DND-41 (cell line): ENCODE results near the gene HLA-DOA.

Experiments
- ATAC-seq: fragments of 200-7000 bp; cut with Tn5 transposase; 3 replicates; pipeline ENCODE4 v1.9.1; 2021; ENCODE audit warnings: low read depth; ENCODE audit not compliant: insufficient read depth
- DNase-seq: peaks from one replicate; pipeline ENCODE4 v3.0.0-alpha.2; 2020
- H2AFZ ChIP-seq: 2 replicates; pipeline ENCODE4 v1.6.0; 2012; ENCODE audit warnings: low read depth, low read length
- H3K27ac ChIP-seq: 2 replicates; pipeline ENCODE4 v1.5.1; 2012; ENCODE audit warnings: low read length, inconsistent platforms
- H3K27me3 ChIP-seq: fragments of 200-600 bp; sonication (generic); 2 replicates; pipeline ENCODE4 v1.6.0; 2012; ENCODE audit warnings: low read length, mild to moderate bottlenecking, inconsistent platforms; ENCODE audit not compliant: insufficient read depth, poor library complexity
- H3K36me3 ChIP-seq: 2 replicates; pipeline ENCODE4 v1.5.1; 2012; ENCODE audit warnings: low read length, inconsistent platforms; ENCODE audit not compliant: insufficient read depth
- H3K4me1 ChIP-seq: 2 replicates; pipeline ENCODE4 v1.5.1; 2012; ENCODE audit warnings: mild to moderate bottlenecking, low read length; ENCODE audit not compliant: insufficient read depth
- H3K4me2 ChIP-seq: 2 replicates; pipeline ENCODE4 v1.6.0; 2012; ENCODE audit warnings: mild to moderate bottlenecking, moderate library complexity, low read length, inconsistent platforms; ENCODE audit not compliant: insufficient read depth
- H3K4me3 ChIP-seq, 2 experiments: fragments of 200-600 bp in 1 of 2; shearing (Covaris generic) in 1 of 2; 2 replicates each; pipeline ENCODE4 v1.5.1; 2012 to 2016; ENCODE audit warnings: inconsistent platforms in 2 of 2, low read length in 2 of 2, mild to moderate bottlenecking in 2 of 2, low read depth in 1 of 2, moderate library complexity in 1 of 2
- H3K79me2 ChIP-seq: 2 replicates; pipeline ENCODE4 v1.6.0; 2012; ENCODE audit warnings: low read length, inconsistent platforms; ENCODE audit not compliant: insufficient read depth
- H3K9ac ChIP-seq: 2 replicates; pipeline ENCODE4 v1.6.0; 2012; ENCODE audit warnings: low read depth, mild to moderate bottlenecking, inconsistent platforms, low read length, moderate library complexity
- H3K9me3 ChIP-seq: 2 replicates; pipeline ENCODE4 v1.5.1; 2012; ENCODE audit warnings: low read length, moderate library complexity, mild to moderate bottlenecking, inconsistent platforms; ENCODE audit not compliant: insufficient read depth, severe bottlenecking
- H4K20me1 ChIP-seq: 2 replicates; pipeline ENCODE4 v1.6.0; 2012; ENCODE audit warnings: low read length; ENCODE audit not compliant: insufficient read depth
- EZH2 ChIP-seq: IDR thresholded peaks from 3 replicates; pipeline ENCODE4 v1.6.1; 2012; ENCODE audit warnings: borderline replicate concordance, low read depth, mild to moderate bottlenecking, moderate library complexity, low read length, inconsistent platforms; ENCODE audit not compliant: severe bottlenecking
- TF ChIP-seq, protein P1 (sequence below): IDR thresholded peaks from 2 replicates; pipeline ENCODE4 v1.5.1; 2012; ENCODE audit warnings: borderline replicate concordance, low read length, moderate library complexity, mild to moderate bottlenecking; ENCODE audit not compliant: poor library complexity, severe bottlenecking; ENCODE audit errors: extremely low read depth

The HLA-DOA gene

GRCh38 chr6:32973144-32974015 lies 36.0 kb downstream of the HLA-DOA start:
- Histone ChIP-seq H3K4me3 (peak overlapping the region; percentile 46 to 84), H3K27ac (peak overlapping the region; percentile 86), H4K20me1 (peaks cover 62% of the 10 kb centered on the region), H3K4me1 (peaks cover 40% of the 10 kb centered on the region), H3K36me3 (peaks cover 76% of the 10 kb centered on the region), H3K9ac (peak overlapping the region; percentile 88), H3K9me3 (no peaks in the 10 kb centered on the region), H3K4me2 (peak overlapping the region; percentile 82), H2AFZ (no peak overlapping the region), H3K79me2 (peaks cover 92% of the 10 kb centered on the region), H3K27me3 (no peaks in the 10 kb centered on the region)
- TF ChIP-seq, protein P1, sequence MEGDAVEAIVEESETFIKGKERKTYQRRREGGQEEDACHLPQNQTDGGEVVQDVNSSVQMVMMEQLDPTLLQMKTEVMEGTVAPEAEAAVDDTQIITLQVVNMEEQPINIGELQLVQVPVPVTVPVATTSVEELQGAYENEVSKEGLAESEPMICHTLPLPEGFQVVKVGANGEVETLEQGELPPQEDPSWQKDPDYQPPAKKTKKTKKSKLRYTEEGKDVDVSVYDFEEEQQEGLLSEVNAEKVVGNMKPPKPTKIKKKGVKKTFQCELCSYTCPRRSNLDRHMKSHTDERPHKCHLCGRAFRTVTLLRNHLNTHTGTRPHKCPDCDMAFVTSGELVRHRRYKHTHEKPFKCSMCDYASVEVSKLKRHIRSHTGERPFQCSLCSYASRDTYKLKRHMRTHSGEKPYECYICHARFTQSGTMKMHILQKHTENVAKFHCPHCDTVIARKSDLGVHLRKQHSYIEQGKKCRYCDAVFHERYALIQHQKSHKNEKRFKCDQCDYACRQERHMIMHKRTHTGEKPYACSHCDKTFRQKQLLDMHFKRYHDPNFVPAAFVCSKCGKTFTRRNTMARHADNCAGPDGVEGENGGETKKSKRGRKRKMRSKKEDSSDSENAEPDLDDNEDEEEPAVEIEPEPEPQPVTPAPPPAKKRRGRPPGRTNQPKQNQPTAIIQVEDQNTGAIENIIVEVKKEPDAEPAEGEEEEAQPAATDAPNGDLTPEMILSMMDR, result no peak
- no peak for TF ChIP-seq EZH2
- peak; percentile 48 for DNase-seq
- no peak for ATAC-seq

DNA sequence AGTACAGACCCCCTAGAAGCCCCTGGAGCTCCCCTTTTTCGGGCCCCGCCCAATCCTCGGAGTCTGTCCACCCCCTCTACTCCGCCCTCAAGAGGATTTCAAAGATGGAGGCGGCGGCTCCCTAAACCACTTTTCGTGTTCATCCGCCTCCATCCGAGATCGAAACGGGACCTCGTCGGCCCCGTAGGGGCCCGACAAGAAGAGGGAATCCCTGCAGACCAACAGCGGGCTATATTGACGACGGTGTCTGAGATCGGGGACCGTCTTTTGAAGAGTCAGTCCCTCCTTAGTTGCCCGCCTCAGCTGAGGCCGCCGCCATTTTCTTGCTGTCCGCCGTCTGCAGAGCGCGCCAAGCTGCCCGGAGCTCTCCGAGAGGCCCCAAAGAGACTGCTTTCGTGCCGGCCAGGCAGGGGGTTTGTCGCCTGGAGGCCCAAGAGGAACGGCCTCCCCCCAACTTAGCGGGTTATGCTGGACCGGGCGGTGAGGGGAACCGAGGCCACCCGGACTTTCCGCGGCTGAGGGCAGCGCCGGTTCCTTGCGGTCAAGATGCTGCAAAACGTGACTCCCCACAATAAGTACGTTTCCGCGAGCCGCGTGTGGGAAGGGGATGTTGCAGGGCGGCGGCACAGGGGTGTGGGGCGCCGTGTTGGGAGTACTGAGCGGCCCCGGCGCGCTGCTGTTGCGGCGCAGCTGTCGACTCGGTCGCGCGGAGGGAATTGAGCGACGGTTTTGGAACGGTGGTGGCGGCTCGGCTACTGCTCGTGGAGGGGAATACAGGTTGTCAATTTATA lies 36.8 kb downstream of the HLA-DOA start:
- no peak for TF ChIP-seq EZH2
- TF ChIP-seq, protein P1, result no peak
- Histone ChIP-seq H3K4me2 (peak overlapping the region; percentile 82), H3K27me3 (no peaks in the 10 kb centered on the region), H3K9ac (peak overlapping the region; percentile 88), H2AFZ (no peak overlapping the region), H3K27ac (peak overlapping the region; percentile 86), H3K79me2 (peaks cover 91% of the 10 kb centered on the region), H4K20me1 (peaks cover 54% of the 10 kb centered on the region), H3K4me3 (peak overlapping the region; percentile 46 to 84), H3K4me1 (peaks cover 40% of the 10 kb centered on the region), H3K36me3 (peaks cover 67% of the 10 kb centered on the region), H3K9me3 (no peaks in the 10 kb centered on the region)
- ATAC-seq, result no peak; the same call in 2 of the 3 replicates
- no peak for DNase-seq

GRCh38 chr6:32971581-32972352 lies 37.6 kb downstream of the HLA-DOA start:
- Histone ChIP-seq H3K4me1 (peaks cover 41% of the 10 kb centered on the region), H3K27me3 (no peaks in the 10 kb centered on the region), H3K4me2 (peak overlapping the region; percentile 82), H3K4me3 (peak overlapping the region; percentile 53 to 84), H3K79me2 (peaks cover 91% of the 10 kb centered on the region), H3K9me3 (no peaks in the 10 kb centered on the region), H4K20me1 (peaks cover 46% of the 10 kb centered on the region), H3K9ac (peak overlapping the region; percentile 89), H3K36me3 (peaks cover 59% of the 10 kb centered on the region), H3K27ac (peak overlapping the region; percentile 96), H2AFZ (no peak overlapping the region)
- no peak for TF ChIP-seq EZH2
- TF ChIP-seq, protein P1, result peak; percentile 2
- peak; percentile 69 for ATAC-seq
- peak; percentile 100 for DNase-seq
